Activated CD4-positive, CD25-positive, alpha-beta regulatory T cell treated with anti-CD3 and anti-CD28 coated beads, Interleukin-2, amount 50 U/mL, for 16 hours (primary cell): Measurements from ENCODE around the gene ETAA1.

Experiments
- DNase-seq: peaks from one replicate; pipeline ENCODE4 v3.0.0-alpha.2; 2020; ENCODE audit warnings: low read depth, low spot score

The ETAA1 gene

GRCh38 chr2:67437114-67437513 is 40.0 kb downstream of the ETAA1 start:
- no peak for DNase-seq

DNA sequence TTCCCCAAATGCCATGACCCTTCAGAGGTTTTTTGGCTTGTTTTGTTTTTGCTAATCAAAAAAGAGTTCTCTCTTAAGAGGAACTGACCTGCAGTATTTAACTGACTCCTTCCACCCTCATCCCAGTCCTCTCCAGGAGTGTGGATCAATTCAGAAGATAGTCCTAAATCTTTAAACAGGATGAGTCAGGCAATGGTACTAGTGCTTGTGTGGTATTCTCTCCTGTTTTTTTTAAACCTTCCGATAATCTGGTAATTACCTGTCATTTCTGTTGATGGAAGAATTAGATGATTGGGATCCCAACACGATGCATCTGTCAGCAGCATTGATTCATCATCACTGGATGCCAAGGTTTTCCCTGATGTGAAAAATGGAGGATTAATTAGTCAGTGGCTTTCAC is 41.2 kb downstream of the ETAA1 start:
- no peak for DNase-seq

- DNase-seq, result no peak
These were observed 48.6 kb downstream of the ETAA1 start for GRCh38 chr2:67445652-67446268.

- no peak for DNase-seq
These were observed 49.4 kb downstream of the ETAA1 start for GRCh38 chr2:67446491-67446911.

DNA sequence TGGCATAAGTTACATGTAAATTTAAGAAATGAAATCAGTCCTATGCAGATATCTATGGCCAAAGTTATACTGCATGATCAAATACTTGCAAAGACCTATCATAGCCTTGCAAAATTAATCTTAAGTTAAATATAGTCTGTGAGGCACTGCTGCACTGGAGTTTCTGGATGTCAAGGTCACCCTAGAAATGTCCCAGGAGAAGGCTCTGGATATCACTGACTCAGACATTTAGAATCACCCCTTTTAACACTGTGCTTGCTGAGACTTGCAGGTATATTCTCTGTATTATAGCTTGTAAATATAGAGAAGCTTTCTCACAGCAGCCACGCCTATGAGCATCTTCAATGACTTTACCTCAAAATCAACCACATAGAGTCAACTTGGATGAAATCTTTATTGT is 51.5 kb downstream of the ETAA1 start:
- DNase-seq, result no peak

DNA sequence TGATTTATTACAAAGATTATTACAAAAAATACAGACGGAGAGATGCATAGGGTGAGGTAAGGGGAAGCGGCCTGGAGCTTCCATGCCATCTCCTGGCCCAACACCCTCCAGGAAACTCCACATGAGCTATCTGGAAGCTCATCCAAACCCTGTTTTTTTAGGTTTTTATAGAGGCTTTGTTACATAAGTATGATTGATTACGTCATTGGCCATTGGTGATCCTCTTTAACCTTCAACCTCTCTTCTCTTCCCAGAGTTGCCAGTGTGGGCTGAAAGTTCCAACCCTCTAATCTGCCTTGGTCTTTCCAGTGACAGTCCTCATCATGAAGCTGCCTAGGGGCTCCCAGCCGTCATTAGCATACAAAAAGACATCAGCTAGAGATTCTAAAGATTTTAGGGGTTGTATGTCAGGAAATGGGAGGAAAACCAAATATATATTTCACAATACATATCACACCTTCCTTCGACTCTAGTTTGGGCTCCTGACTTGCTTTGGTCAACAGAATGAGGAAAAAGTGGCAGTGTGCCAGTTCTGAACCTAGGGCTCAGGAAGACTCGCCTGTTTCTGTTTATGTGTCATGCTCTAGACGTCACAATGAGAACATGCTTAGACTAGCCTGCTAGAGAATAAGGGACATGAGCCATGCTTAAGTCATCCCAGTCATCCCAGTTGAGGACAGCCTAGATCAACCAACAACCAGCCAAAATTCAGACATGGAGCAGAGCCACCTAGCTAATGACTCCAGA is 54.1 kb downstream of the ETAA1 start:
- no peak for DNase-seq

- no peak for DNase-seq
These were observed 56.2 kb downstream of the ETAA1 start for GRCh38 chr2:67453310-67453709.

- no peak for DNase-seq
These were observed 58.3 kb downstream of the ETAA1 start for GRCh38 chr2:67455219-67456142.

GRCh38 chr2:67456428-67456827 is 59.3 kb downstream of the ETAA1 start:
- no peak for DNase-seq

DNA sequence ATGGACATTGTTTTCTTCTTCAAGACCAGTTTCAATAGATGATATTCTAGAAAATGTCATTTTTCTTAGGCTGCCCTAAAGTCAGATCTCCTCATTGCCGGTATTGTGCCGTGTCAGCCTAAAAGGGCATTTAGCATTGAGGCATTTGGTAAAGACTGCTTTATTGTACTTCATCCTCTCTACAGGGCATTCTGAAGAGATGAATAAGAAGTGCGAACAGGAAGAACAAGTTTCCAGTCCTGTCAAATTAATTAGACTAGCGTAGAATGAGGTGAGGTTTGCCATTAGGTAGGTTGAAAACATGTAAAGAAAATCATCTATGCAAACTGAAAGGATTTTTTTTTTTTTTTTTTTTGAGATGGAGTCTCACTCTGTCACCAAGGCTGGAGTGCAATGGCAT is 60.6 kb downstream of the ETAA1 start:
- DNase-seq, result no peak

- no peak for DNase-seq
These were observed 62.6 kb downstream of the ETAA1 start for GRCh38 chr2:67459761-67460160.
